Right atrium auricular region (tissue), 2 donors: Measurements from ENCODE around the gene LSM7. TPM values are rescaled to one million over a fixed set of nuclear protein-coding genes. Genes with fewer than 3 reads are reported as not detected.

ENCODE experiments used
- DNase-seq: peaks from one replicate; pipeline ENCODE4 v3.0.0-alpha.2; 2019; ENCODE audit warnings: low spot score
- H3K27ac ChIP-seq, 2 donors: fragments of 200-600 bp; sonication (generic); 1 replicate in 1 of 2; 2 replicates in 1 of 2; pipeline ENCODE4 v1.5.1; 2016 to 2019
- H3K27me3 ChIP-seq, 2 donors: fragments of 200-600 bp; sonication (generic); one replicate each; pipeline versions ENCODE4 v1.5.1 to v1.6.0; 2017 to 2019
- H3K36me3 ChIP-seq: fragments of 200-600 bp; sonication (generic); one replicate; pipeline ENCODE4 v1.5.1; 2016
- H3K4me1 ChIP-seq, 2 donors: fragments of 200-600 bp; sonication (generic); one replicate each; pipeline versions ENCODE4 v1.5.1 to v1.6.0; 2017 to 2019
- H3K4me3 ChIP-seq, 2 donors: fragments of 200-600 bp; sonication (generic); 1 replicate in 1 of 2; 2 replicates in 1 of 2; pipeline ENCODE4 v1.5.1; 2017 to 2019; ENCODE audit warnings: mild to moderate bottlenecking in 1 of 2, moderate library complexity in 1 of 2
- H3K9me3 ChIP-seq, 2 donors: fragments of 200-600 bp; sonication (generic); one replicate each; pipeline ENCODE4 v1.5.1; 2019
- CTCF ChIP-seq, 2 donors: fragments of 200-600 bp; sonication (generic); IDR thresholded peaks; one replicate each; pipeline ENCODE4 v1.5.1; 2019; ENCODE audit warnings: antibody characterized with exemption in 2 of 2
- total RNA-seq, 2 donors: library from RNA; depleted of rRNA; stranded (reverse); fragments of >200 nt; gene quantifications; one replicate each; pipeline ENCODE4 v1.1.0, GENCODE V29; 2016

LSM7 gene
- total RNA-seq, 2 donors from 2014 or later = 38.6 to 104 TPM

GRCh38 chr19:2341244-2341751 is 12.9 kb upstream of the LSM7 start:
- H3K27ac ChIP-seq = no peak overlapping the region
- TF ChIP-seq CTCF (IDR thresholded peaks at IDR 0.05) = no peak
- H3K9me3 ChIP-seq = no peaks in the 10 kb centered on the region
- H3K4me1 ChIP-seq = no peaks in the 10 kb centered on the region
- no peaks in the 10 kb centered on the region for H3K27me3 ChIP-seq
- DNase-seq = no peak
- H3K36me3 ChIP-seq = peaks cover 7% of the 10 kb centered on the region
- no peak overlapping the region for H3K4me3 ChIP-seq

GRCh38 chr19:2340496-2341243 is 12.3 kb upstream of the LSM7 start:
- Histone ChIP-seq H3K9me3 (no peaks in the 10 kb centered on the region), H3K4me1 (no peaks in the 10 kb centered on the region), H3K36me3 (peaks cover 7% of the 10 kb centered on the region), H3K27me3 (no peaks in the 10 kb centered on the region), H3K27ac (no peak overlapping the region), H3K4me3 (no peak overlapping the region)
- TF ChIP-seq CTCF (IDR thresholded peaks at IDR 0.05) = no peak
- DNase-seq = no peak

DNA sequence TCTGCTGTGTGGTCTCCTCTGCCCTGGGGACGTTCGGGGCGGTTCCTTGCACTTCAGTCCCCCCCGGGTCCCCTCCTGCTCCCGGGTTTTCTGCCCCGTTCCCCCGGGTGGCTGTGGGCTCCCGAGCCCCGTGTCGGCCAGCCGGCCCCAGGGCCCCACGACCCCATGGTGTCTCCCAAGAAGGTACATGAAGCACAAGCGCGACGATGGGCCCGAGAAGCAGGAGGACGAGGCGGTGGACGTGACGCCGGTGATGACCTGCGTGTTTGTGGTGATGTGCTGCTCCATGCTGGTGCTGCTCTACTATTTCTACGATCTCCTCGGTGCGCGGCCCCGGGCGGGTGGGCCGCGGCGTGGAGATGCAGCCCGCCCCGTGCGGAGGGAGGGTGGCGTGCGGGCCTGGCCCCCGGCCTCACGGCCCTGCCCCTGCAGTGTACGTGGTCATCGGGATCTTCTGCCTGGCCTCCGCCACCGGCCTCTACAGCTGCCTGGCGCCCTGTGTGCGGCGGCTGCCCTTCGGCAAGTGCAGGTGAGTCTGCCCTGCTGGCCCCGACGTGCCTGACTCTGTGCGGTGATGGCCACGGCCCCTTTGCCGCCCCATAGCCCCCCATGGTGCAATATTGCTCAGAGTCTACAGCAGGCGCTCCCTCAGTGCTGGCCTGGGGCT is 11.4 kb upstream of the LSM7 start:
- no peak overlapping the region for H3K4me3 ChIP-seq
- no peaks in the 10 kb centered on the region for H3K9me3 ChIP-seq
- no peak for TF ChIP-seq CTCF (IDR thresholded peaks at IDR 0.05)
- H3K27me3 ChIP-seq = no peaks in the 10 kb centered on the region
- DNase-seq = no peak
- H3K27ac ChIP-seq = no peak overlapping the region
- H3K4me1 ChIP-seq = no peaks in the 10 kb centered on the region
- H3K36me3 ChIP-seq = peaks cover 7% of the 10 kb centered on the region

GRCh38 chr19:2338751-2339643 is 10.6 kb upstream of the LSM7 start:
- no peak for TF ChIP-seq CTCF (IDR thresholded peaks at IDR 0.05)
- Histone ChIP-seq H3K27me3 (no peaks in the 10 kb centered on the region), H3K4me1 (peaks cover 0 to under 1% of the 10 kb centered on the region in 2 donors), H3K27ac (no peak overlapping the region), H3K9me3 (no peaks in the 10 kb centered on the region), H3K36me3 (peaks cover 7% of the 10 kb centered on the region), H3K4me3 (no peak overlapping the region)
- no peak for DNase-seq

DNA sequence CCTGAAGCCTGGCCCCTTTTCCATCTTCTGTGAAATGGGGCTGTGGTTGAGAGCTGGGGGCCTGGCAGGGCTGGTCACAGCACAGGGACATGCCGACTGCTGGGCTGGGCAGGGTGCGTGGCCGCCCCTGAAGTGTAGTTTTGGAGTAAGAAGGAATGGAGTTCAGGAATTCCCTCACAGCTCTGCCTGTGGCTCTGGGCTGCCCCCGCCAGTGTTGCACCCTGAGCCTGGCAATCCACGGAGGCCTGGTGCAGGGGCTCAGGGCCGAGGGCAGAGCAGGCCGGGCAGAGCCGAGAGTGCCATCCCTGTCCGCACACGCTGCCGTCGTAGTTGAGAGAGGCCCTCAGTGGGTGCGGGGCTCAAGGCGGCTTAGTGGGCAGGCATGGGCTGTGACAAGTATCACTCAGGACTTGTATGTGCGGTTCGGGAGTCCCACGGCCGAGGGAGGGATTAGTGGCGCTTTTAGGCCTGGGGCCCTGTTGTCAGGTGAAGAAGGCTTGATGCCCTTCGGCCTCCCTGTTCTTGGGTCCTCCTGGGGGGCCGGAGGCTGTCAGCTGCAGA is 9.7 kb upstream of the LSM7 start:
- peaks cover 0 to 9% of the 10 kb centered on the region in 2 donors for H3K4me1 ChIP-seq
- DNase-seq = no peak
- peaks cover 7% of the 10 kb centered on the region for H3K36me3 ChIP-seq
- H3K9me3 ChIP-seq = no peaks in the 10 kb centered on the region
- H3K27me3 ChIP-seq = no peaks in the 10 kb centered on the region
- no peak overlapping the region for H3K4me3 ChIP-seq
- H3K27ac ChIP-seq = no peak overlapping the region
- TF ChIP-seq CTCF (IDR thresholded peaks at IDR 0.05) = no peak
